ENCODE measurements around the gene IKZF3.
"Not testable (repeated sequence)": the region's sequence is repeated elsewhere in the genome, so short reads cannot be mapped to it uniquely, and the experiment has no call there.

IKZF3 gene

DNA sequence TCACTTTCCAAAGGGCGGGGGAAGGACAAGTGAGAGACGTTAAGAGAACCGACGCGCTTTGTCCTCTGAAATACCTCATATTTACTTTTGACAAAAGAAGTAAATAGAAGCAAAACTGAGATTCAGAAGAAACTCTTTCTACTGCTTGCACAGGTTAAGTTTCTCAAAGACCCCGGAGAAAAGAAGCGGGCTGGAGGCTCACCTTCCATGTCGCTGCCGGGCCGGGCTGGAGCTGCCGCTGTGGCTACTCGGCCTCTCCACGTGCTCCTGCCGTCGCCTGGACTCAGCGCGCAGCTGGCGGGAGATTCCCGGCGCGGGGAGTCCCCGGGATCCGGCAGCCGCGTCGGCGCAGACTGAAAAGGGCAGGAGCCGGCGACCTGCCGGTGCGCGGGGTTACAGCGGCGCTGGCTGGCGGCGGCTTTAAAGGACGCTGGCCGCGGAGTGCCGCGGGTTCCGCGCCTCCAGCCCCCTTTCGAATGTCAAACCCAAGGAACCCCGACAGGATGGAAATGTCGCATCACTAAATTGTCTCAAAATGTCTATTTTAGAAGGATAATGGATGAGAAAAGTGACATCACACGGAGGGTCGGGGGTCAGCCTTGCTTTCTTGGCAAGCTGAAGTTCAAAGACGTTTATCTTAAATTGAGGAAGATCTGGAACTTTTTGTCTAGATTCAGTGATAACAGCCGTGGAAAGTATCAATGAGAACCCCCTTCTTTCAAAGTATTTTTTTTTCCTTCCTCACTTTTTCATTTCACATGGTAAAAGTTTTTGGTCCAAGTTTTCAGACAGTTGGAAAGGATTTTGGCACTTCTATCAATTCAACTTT lies at the start of gene IKZF3:
TSS of gene IKZF3 (minus strand) at position 395 of the 829 bp plus-strand sequence. CDS start at position 209, 186 bp downstream.
- DNase-seq (ENCODE audit: low read depth in 1 of 2, low spot score in 1 of 2) = peak; percentile 68 to 82

GRCh38 chr17:39908789-39909352 lies 44.8 kb upstream of the IKZF3 start:
- DNase-seq (ENCODE audit: low read depth in 1 of 2, low spot score in 1 of 2) = no peak

DNA sequence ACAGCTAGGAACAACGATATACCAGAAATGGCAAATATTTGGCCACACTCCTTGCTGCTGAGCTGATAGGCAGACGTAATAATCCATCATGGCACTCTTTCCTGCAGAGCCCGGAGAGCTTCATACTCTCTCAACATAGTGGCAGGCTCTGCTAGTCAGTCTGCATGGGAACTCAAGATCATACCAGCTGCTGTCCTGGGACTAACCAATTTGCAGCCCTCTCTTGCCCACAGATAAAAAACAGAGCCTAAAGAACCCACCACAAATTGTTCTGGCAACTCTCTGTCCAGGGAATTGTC lies 40.8 kb upstream of the IKZF3 start:
- no peak for DNase-seq (ENCODE audit: low read depth in 1 of 2, low spot score in 1 of 2)

GRCh38 chr17:39903158-39903884 lies 39.2 kb upstream of the IKZF3 start:
- DNase-seq (ENCODE audit: low read depth in 1 of 2, low spot score in 1 of 2) = no peak

DNA sequence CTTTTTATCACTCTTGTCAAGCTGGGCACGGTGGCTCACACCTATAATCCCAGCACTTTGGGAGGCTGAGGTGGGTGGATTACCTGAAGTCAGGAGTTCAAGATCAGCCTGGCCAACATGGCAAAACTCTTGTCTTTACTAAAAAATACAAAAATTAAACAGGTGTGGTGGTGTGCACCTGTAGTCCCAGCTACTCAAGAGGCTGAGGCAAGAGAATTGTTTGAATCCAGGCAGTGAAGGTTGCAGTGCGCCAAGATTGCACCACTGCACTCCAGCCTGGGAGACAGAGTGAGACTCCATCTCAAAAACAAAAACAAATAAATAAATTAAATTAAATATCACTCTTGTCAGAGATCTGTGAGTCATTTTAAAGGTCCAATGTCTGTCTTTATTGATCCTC lies 37.9 kb upstream of the IKZF3 start:
- DNase-seq (ENCODE audit: low read depth in 1 of 2, low spot score in 1 of 2) = not testable (repeated sequence)

DNA sequence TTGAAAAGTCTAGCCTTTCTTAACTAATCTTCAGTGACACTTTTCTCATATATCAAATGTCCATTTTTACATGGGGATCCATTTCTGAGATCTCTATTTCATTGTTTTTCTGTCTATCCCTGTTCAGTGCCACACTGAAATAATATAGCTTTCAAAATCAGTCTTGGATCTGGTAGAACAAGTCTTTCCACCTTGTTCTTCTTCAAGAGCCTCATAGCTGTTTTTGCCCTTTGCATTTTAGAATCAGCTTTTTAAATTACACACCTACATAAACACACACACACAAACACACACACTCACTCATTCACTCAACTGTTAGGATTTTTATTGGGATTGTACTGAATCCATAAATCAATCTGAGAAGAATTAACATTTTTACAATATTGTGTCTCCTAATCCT lies 35.1 kb upstream of the IKZF3 start:
- no peak for DNase-seq (ENCODE audit: low read depth in 1 of 2, low spot score in 1 of 2)

GRCh38 chr17:39898088-39898487 lies 34.0 kb upstream of the IKZF3 start:
- DNase-seq (ENCODE audit: low read depth in 1 of 2, low spot score in 1 of 2) = no peak

- no peak for DNase-seq (ENCODE audit: low read depth in 1 of 2, low spot score in 1 of 2)
Measured at GRCh38 chr17:39894681-39895376, 30.7 kb upstream of the IKZF3 start.

DNA sequence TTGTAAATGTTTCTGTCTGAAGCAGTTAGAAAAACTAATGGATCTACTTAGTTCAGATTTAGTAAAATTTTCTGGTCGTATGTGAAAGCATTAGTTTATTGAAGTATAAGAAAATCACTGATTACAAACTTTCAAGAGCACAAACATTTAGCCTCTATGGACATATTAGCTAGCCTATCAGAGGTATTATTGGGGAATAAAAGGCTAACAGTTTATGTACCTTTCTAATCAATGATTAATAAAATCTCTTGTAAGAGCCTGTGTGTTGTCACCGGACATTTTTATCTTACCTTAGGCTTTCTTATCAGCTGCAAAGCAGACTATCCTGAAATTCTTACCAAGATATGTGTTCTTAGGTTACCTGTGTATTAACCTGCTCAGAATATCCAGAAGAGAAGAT lies 25.1 kb upstream of the IKZF3 start:
- DNase-seq (ENCODE audit: low read depth in 1 of 2, low spot score in 1 of 2) = no peak

DNA sequence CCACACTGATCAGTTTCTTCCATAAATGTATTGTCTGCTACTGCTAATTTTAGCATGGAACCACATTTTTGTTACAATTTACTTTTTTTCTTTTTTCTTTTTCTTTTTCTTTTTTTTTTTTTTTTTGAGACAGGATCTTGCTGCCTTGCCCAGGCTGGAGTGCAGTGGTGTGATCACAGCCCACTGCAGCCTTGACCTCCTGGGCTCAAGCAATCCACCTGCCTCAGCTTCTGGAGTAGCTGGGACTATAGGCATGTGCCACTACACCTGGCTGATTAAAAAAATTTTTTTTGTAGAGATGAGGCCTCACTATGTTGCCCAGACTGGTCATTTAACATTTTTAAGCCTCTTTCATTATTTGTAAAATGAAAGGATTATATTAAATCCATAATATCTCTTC lies 23.0 kb upstream of the IKZF3 start:
- DNase-seq (ENCODE audit: low read depth in 1 of 2, low spot score in 1 of 2) = no peak

GRCh38 chr17:39886102-39886501 lies 22.0 kb upstream of the IKZF3 start:
- not testable (repeated sequence) for DNase-seq (ENCODE audit: low read depth in 1 of 2, low spot score in 1 of 2)

GRCh38 chr17:39872751-39873150 lies 8.6 kb upstream of the IKZF3 start:
- no peak for DNase-seq (ENCODE audit: low read depth in 1 of 2, low spot score in 1 of 2)

GRCh38 chr17:39871801-39872200 lies 7.7 kb upstream of the IKZF3 start:
- no peak for DNase-seq (ENCODE audit: low read depth in 1 of 2, low spot score in 1 of 2)

GRCh38 chr17:39870776-39871175 lies 6.7 kb upstream of the IKZF3 start:
- DNase-seq (ENCODE audit: low read depth in 1 of 2, low spot score in 1 of 2) = no peak

DNA sequence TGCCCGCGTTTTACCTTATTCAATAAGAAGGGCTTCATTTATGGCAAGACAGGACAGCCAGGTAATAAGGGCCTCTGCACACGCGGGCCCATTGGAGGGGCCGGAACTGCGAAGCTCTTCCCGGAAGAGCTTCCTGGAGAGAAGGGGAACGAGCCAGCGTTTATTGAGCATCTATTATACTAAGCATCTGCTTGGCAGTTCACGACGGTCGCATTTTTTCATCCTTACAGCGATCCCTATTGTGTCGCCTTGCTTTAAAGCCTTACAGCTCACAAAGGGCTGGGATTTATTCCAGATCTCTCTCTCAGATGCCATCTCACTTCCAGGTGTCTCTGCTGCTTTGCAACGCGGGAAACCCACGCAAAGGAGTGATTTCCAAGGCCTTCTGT lies 4.4 kb upstream of the IKZF3 start:
- DNase-seq (ENCODE audit: low read depth in 1 of 2, low spot score in 1 of 2) = no peak

- peak; percentile 17 to 52 for DNase-seq (ENCODE audit: low read depth in 1 of 2, low spot score in 1 of 2)
Measured at GRCh38 chr17:39867880-39868553, 3.9 kb upstream of the IKZF3 start, which contains the start of gene ZPBP2. Gene ZPBP2, plus strand, starts transcription at chr17:39868202. Its CDS starts 153 bp downstream, at chr17:39868355.

DNA sequence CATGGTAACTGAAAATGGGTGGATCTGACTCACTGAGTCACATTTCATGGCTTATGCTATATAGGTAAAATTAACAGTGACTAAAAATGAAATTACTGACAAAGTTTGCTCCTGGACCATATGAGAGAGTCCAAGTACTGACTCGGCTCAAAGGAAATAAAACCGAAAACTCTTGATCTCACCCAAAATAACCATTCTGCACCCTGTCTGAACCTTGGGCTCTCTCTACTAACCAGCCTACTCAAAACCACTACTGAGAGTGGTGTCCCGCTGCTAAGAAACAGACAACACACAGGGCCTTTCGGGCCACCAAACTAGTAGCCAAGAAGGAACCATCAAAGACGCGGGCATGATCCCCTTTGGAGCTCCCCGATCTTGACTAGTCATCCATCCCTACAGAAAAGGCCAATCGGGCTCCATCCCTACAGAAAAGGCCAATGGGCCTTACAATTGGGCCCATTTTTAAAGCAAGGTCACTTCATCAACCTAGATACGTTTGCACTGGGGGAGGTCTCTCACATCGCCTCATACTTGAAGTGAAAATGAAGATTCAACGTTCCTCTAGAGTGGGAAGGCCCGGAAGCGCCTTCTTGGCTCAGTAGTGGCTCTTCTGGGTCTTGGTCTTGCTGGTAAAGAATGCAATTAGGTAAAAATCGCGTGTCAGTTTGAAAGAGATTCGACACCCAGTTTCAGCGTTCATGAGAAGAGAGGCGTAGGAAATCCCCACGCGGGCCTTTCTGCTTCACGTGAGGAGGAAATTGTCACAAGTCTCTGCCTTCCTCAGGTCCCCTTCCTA lies 3.2 kb upstream of the IKZF3 start:
- DNase-seq (ENCODE audit: low read depth in 1 of 2, low spot score in 1 of 2) = peak in 1 of 2 donors; percentile 42

DNA sequence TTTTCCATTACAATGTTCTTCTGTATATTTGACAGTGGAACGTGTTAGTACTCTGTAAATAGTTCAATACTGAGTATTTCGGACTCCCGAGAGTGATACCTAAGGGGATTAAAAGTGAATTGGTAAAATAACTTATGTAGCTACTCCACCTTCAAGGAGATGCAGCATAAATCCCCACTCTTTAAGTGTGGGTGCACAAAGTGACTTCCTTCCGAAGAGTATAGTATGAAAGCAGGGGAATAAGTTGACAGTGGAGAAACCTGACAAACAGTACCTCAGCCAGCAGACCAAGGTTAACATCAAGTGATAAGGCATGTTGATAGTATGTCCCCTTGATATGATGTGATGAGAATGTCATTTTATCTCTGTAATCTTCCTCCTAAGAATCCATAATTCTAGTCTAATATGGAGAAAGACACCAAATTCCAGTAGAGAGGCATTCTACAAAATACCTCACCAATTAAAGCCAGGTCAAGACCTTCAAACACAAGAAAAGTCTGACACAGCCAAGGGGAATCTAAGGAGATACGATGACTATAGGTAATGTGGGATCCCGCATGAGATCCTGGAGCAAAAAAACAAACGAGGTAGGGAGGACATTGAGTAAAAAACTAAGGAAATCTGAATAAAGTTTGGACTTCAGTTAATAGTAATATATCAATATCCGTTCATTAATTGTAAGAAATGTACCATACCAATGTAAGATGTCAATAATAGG lies 2.1 kb upstream of the IKZF3 start:
- no peak for DNase-seq (ENCODE audit: low read depth in 1 of 2, low spot score in 1 of 2)

DNA sequence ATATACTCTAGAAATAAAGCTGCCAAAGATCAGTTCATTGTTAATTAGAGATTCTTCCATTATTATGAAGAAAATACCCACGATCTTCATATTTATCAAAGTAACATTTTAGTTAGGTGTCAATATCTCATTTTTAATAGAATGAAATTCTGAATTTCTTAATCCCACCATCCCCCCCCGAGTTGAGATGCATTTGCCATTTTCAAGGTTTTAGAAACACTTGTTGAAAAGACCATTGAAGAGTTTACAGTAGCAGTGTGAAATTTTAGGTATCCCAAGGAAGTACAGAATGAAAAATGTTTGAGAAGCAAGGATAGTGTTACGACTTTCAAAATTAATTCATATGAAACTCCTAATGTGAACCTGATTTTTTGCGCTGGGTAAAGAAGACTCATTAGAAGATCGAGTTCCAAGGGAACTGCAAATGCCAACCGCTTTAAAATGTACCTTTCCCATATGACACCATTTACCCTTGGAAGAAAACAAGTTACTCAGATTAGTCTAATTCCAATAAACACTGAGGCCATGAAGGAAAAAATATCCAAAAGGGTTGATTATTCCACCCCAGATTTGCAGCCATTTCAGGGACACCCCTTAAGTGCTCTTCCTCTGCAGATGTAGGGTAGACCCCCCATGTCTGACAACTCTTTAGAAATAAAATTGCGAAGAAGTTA lies 731 bp downstream of the IKZF3 start:
- DNase-seq (ENCODE audit: low read depth in 1 of 2, low spot score in 1 of 2) = no peak
